Hepatocyte (in vitro differentiated cells): ENCODE measurements around the gene PAQR7. TPM values are rescaled to one million over a fixed set of nuclear protein-coding genes. Genes with fewer than 3 reads are reported as not detected.

Experiments used
- DNase-seq: peaks from one replicate; pipeline ENCODE4 v3.0.0-alpha.2; 2016; ENCODE audit warnings: low spot score
- H2AFZ ChIP-seq: fragments of 200-600 bp; sonication (generic); 2 replicates; pipeline ENCODE4 v1.6.0; 2016; ENCODE audit warnings: antibody characterized with exemption, mild to moderate bottlenecking
- H3K27ac ChIP-seq: fragments of 200-600 bp; sonication (generic); 2 replicates; pipeline ENCODE4 v1.5.1; 2016; ENCODE audit warnings: mild to moderate bottlenecking
- H3K27me3 ChIP-seq: fragments of 200-600 bp; sonication (generic); 2 replicates; pipeline ENCODE4 v1.6.1; 2016
- H3K36me3 ChIP-seq: fragments of 200-600 bp; sonication (generic); replicated peaks from 2 replicates; pipeline ENCODE4 v1.5.1; 2016; ENCODE audit warnings: low read depth; ENCODE audit not compliant: insufficient read depth
- H3K4me1 ChIP-seq: fragments of 200-600 bp; sonication (generic); 2 replicates; pipeline ENCODE4 v1.5.1; 2016; ENCODE audit warnings: mild to moderate bottlenecking, moderate library complexity; ENCODE audit not compliant: insufficient read depth
- H3K4me2 ChIP-seq: fragments of 200-600 bp; sonication (generic); 2 replicates; pipeline ENCODE4 v1.6.0; 2016
- H3K4me3 ChIP-seq: fragments of 200-600 bp; sonication (generic); 2 replicates; pipeline ENCODE4 v1.5.1; 2016; ENCODE audit warnings: mild to moderate bottlenecking
- H3K79me2 ChIP-seq: fragments of 200-600 bp; sonication (generic); 2 replicates; pipeline ENCODE4 v1.6.0; 2017; ENCODE audit warnings: mild to moderate bottlenecking
- H3K9me2 ChIP-seq: fragments of 200-600 bp; sonication (generic); replicated peaks from 2 replicates; pipeline ENCODE4 v1.6.0; 2017; ENCODE audit warnings: mild to moderate bottlenecking; ENCODE audit not compliant: insufficient read depth
- H3K9me3 ChIP-seq: fragments of 200-600 bp; sonication (generic); 2 replicates; pipeline ENCODE4 v1.5.1; 2016; ENCODE audit warnings: low read depth, mild to moderate bottlenecking
- H4K20me1 ChIP-seq: fragments of 200-600 bp; sonication (generic); 2 replicates; pipeline ENCODE4 v1.6.0; 2016; ENCODE audit warnings: mild to moderate bottlenecking; ENCODE audit not compliant: insufficient read depth, poor library complexity, severe bottlenecking
- EZH2 ChIP-seq: fragments of 200-600 bp; sonication (generic); IDR thresholded peaks from 2 replicates; pipeline ENCODE4 v1.6.1; 2016; ENCODE audit warnings: antibody characterized with exemption, mild to moderate bottlenecking, borderline replicate concordance
- EZH2phosphoT487 ChIP-seq: fragments of 200-600 bp; sonication (generic); IDR thresholded peaks from one replicate; pipeline ENCODE4 v1.6.1; 2018; ENCODE audit warnings: antibody characterized with exemption, mild to moderate bottlenecking, low read depth, moderate library complexity; ENCODE audit not compliant: unreplicated experiment, severe bottlenecking
- WGBS: methylation state at CpG from one replicate; pipeline ENCODE4 v1.1.6; 2016; ENCODE audit warnings: low lambda C conversion rate; ENCODE audit errors: missing lambda C conversion rate; 5-methylcytosine and 5-hydroxymethylcytosine counted together
- polyA plus RNA-seq: library from polyadenylated mRNA; unstranded; fragments of >200 nt; fragmentation: Nextera tagmentation; extraction: Ambion mirVana; gene quantifications from 2 replicates; pipeline ENCODE4 v1.2.1, GENCODE V29; 2016
- total RNA-seq: library from RNA; depleted of rRNA; stranded (reverse); fragments of >200 nt; gene quantifications from 2 replicates; pipeline ENCODE4 v1.2.3, GENCODE V29; 2014
- TF ChIP-seq, protein P1 (sequence below): fragments of 200-600 bp; sonication (generic); IDR thresholded peaks from 2 replicates; pipeline ENCODE4 v1.5.1; 2016; ENCODE audit warnings: antibody characterized with exemption, mild to moderate bottlenecking; ENCODE audit not compliant: poor library complexity

Gene PAQR7
- total and polyA plus RNA-seq, 2 experiments from 2014 or later: 4.8 to 27.0 TPM

DNA sequence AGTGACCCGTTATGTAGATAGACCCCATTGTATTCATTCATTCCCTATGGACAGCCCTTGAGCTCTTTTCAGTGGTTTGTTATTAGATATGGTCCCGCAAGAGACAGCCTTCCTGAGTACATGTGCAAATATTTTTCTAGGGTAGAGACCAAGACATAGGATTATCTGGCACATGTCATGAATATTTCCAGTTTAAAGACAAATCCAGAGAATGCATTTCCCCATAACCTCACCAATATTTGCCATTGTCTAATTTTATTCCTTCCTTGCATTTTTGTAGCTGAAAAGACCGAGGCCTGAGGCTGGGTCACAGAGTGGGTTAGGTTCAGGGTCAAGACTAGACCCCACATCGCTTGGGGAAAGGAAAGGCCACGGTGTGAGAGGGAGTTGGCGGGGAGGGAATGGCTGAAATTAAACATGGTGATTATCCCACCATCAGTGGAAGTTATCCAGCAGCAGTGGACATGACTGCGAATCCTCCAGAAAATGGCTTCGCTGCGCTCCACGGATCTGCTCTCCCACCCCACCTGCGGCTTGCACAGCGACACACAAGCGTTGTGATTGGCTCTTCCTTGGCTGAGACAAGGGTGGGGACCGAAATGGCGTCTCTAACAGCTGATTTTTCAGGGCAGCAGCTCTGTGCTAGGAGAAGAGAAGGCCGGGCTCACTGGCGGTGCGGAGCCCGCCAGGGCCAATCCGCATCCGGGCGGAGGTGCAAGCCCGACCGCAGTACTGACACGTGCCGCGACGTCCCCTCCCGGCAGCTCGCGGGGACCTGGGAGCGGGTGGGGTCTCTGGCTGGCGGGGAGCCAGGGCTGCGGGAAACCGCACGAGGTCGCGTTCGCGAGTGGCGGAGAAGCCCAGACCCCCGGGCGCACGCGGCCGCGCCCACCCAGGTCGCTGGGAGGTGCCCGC is 46.8 kb upstream of the PAQR7 start:
- peak overlapping the region; percentile 98 for H3K4me2 ChIP-seq
- peak; percentile 45 for DNase-seq
- peak overlapping the region; percentile 82 for H2AFZ ChIP-seq
- 11% methylated on average over 30 of the region's 49 CpGs for WGBS
- peaks cover 7% of the 10 kb centered on the region for H3K4me1 ChIP-seq
- H3K79me2 ChIP-seq: no peaks in the 10 kb centered on the region
- no peaks in the 10 kb centered on the region for H3K9me2 ChIP-seq
- H3K9me3 ChIP-seq: no peaks in the 10 kb centered on the region
- TF ChIP-seq EZH2: no peak
- no peak for TF ChIP-seq EZH2phosphoT487
- TF ChIP-seq, protein P1, sequence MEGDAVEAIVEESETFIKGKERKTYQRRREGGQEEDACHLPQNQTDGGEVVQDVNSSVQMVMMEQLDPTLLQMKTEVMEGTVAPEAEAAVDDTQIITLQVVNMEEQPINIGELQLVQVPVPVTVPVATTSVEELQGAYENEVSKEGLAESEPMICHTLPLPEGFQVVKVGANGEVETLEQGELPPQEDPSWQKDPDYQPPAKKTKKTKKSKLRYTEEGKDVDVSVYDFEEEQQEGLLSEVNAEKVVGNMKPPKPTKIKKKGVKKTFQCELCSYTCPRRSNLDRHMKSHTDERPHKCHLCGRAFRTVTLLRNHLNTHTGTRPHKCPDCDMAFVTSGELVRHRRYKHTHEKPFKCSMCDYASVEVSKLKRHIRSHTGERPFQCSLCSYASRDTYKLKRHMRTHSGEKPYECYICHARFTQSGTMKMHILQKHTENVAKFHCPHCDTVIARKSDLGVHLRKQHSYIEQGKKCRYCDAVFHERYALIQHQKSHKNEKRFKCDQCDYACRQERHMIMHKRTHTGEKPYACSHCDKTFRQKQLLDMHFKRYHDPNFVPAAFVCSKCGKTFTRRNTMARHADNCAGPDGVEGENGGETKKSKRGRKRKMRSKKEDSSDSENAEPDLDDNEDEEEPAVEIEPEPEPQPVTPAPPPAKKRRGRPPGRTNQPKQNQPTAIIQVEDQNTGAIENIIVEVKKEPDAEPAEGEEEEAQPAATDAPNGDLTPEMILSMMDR: no peak
- peak overlapping the region; percentile 40 for H3K4me3 ChIP-seq
- H3K27ac ChIP-seq: peak overlapping the region; percentile 75
- no peaks in the 10 kb centered on the region for H4K20me1 ChIP-seq
- H3K27me3 ChIP-seq: peaks cover 4% of the 10 kb centered on the region
- no peaks in the 10 kb centered on the region for H3K36me3 ChIP-seq

DNA sequence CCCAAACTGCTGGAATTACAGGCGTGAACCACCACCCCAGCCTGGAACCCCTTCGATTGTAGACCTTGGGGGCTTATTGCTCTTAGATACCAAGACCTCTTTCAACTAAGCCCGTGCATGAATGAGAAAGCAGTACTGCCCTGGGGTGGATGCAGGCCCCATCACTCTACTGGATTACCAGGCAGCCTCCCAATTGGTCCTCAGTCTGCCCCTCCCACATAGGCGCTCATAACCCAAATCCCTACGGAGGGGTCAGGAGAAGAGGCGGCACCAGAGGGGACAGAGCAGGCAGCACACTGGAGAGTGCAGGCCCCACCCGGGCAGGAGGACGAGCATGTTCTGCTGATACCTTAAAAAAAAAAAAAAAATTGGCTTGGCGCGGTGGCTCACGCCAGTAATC is 43.1 kb upstream of the PAQR7 start:
- H3K4me3 ChIP-seq: no peak overlapping the region
- no peaks in the 10 kb centered on the region for H3K9me2 ChIP-seq
- DNase-seq: no peak
- no peaks in the 10 kb centered on the region for H4K20me1 ChIP-seq
- H3K79me2 ChIP-seq: no peaks in the 10 kb centered on the region
- TF ChIP-seq EZH2: no peak
- no peak for TF ChIP-seq EZH2phosphoT487
- TF ChIP-seq, protein P1: no peak
- WGBS: 80% methylated on average over 11 of the region's 11 CpGs
- peaks cover 4% of the 10 kb centered on the region for H3K4me1 ChIP-seq
- H3K36me3 ChIP-seq: no peaks in the 10 kb centered on the region
- no peaks in the 10 kb centered on the region for H3K27me3 ChIP-seq
- no peak overlapping the region for H2AFZ ChIP-seq
- no peaks in the 10 kb centered on the region for H3K9me3 ChIP-seq
- no peak overlapping the region for H3K4me2 ChIP-seq
- no peak overlapping the region for H3K27ac ChIP-seq

DNA sequence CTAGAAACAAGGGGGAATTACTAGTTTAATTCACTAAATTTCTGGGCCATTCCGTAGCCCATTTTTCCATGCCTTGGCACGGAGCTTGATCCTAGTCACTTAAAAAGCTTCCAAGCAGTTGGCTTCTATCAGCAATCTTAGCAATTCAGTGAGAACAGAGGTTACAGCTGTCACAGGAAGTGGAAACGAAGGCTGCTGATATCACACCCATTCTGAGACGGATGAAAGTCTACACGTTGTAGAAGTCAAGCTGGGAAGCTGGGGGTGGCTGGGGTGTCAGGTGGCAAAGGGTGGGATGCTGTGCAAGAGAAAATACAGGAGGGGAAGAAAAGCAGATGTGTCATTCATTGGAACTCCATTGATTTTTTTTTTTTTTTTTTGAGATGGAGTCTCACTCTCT is 42.5 kb upstream of the PAQR7 start:
- Histone ChIP-seq H3K27ac (no peak overlapping the region), H3K36me3 (no peaks in the 10 kb centered on the region), H2AFZ (no peak overlapping the region), H4K20me1 (no peaks in the 10 kb centered on the region), H3K79me2 (no peaks in the 10 kb centered on the region), H3K4me2 (no peak overlapping the region), H3K27me3 (no peaks in the 10 kb centered on the region), H3K9me3 (no peaks in the 10 kb centered on the region), H3K9me2 (no peaks in the 10 kb centered on the region), H3K4me3 (no peak overlapping the region), H3K4me1 (no peaks in the 10 kb centered on the region)
- WGBS: 52% methylated on average over 5 of the region's 5 CpGs
- DNase-seq: no peak
- TF ChIP-seq EZH2phosphoT487 (no peak), EZH2 (no peak)

DNA sequence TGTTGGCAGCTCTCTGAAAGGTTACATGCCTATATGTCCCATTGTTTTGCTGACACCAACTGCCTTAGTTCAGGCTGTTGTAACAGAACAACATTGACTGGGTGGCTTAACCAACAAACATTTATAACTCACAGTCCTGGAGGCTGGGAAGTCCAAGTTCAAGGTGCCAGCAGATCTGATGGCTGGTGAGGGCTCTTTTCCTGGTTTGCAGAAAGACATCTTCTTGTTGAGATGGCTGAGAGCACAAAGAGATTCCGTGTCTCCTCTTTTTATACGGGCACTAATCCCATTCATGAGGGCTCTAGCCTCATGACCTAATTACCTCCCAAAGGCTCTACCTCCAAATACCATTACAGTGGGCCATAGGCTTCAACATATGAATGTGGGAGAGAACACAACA is 41.0 kb upstream of the PAQR7 start:
- H4K20me1 ChIP-seq: no peaks in the 10 kb centered on the region
- TF ChIP-seq EZH2 (no peak), EZH2phosphoT487 (no peak)
- TF ChIP-seq, protein P1: no peak
- DNase-seq: no peak

More for the DNA sequence above, 41.0 kb upstream of the PAQR7 start:
- Histone ChIP-seq H3K79me2 (no peaks in the 10 kb centered on the region), H3K27me3 (no peaks in the 10 kb centered on the region), H2AFZ (no peak overlapping the region), H3K4me3 (no peak overlapping the region), H3K9me2 (no peaks in the 10 kb centered on the region), H3K4me1 (no peaks in the 10 kb centered on the region), H3K36me3 (no peaks in the 10 kb centered on the region), H3K4me2 (no peak overlapping the region), H3K9me3 (no peaks in the 10 kb centered on the region), H3K27ac (no peak overlapping the region)
- WGBS: 91% methylated on average over 2 of the region's 2 CpGs
